ENCODE data around the gene RCBTB1. TPM values are rescaled to one million over a fixed set of nuclear protein-coding genes. Genes with fewer than 3 reads are reported as not detected.
A peak's percentile ranks its signal among the peaks of the same experiment; 100 is the strongest.

Gene RCBTB1
- total and polyA plus RNA-seq, 7 donors, result 4.2 to 20.7 (median 10.2) TPM

DNA sequence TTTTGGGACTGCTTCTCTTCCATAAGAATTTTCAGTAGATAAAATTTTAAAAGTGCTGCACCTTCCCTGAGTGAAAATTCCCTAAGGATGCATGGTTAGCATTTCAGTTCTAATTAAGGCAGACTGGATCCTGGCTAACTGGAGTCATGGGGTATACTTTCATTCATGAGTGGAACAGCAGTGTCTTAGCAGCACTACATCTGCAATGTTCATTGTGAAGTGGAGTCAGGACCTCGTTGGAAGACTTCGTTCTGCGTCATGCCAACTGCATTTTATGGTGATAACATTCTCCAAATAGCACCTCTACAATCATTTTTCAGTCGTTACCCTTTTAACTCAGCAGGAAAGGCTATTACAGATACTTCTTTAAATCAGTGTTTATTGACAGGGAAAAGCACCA is 64.1 kb downstream of the RCBTB1 start:
- Histone ChIP-seq H3K27me3 (no peaks in the 10 kb centered on the region), H3K36me3 (peaks cover 0 to 80% (median 3%) of the 10 kb centered on the region in 4 donors), H3K4me1 (peaks cover 0 to 12% (median 3%) of the 10 kb centered on the region in 4 donors), H3K27ac (peak overlapping the region in 1 of 4 donors; percentile 8), H3K9me3 (no peaks in the 10 kb centered on the region), H3K4me3 (no peak overlapping the region)
- WGBS, 2 donors, result 78 to 79% methylated on average over 4 of the region's 4 CpGs
- TF ChIP-seq POLR2AphosphoS5 (IDR thresholded peaks at IDR 0.05), result no peak
- TF ChIP-seq, protein P1, sequence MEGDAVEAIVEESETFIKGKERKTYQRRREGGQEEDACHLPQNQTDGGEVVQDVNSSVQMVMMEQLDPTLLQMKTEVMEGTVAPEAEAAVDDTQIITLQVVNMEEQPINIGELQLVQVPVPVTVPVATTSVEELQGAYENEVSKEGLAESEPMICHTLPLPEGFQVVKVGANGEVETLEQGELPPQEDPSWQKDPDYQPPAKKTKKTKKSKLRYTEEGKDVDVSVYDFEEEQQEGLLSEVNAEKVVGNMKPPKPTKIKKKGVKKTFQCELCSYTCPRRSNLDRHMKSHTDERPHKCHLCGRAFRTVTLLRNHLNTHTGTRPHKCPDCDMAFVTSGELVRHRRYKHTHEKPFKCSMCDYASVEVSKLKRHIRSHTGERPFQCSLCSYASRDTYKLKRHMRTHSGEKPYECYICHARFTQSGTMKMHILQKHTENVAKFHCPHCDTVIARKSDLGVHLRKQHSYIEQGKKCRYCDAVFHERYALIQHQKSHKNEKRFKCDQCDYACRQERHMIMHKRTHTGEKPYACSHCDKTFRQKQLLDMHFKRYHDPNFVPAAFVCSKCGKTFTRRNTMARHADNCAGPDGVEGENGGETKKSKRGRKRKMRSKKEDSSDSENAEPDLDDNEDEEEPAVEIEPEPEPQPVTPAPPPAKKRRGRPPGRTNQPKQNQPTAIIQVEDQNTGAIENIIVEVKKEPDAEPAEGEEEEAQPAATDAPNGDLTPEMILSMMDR (IDR thresholded peaks at IDR 0.05), result no peak
- TF ChIP-seq EP300 (IDR thresholded peaks at IDR 0.05), result no peak
- TF ChIP-seq POLR2A (IDR thresholded peaks at IDR 0.05), result no peak
- DNase-seq, result no peak
- intact Hi-C loops (cut with DNase I), result no loop called here

DNA sequence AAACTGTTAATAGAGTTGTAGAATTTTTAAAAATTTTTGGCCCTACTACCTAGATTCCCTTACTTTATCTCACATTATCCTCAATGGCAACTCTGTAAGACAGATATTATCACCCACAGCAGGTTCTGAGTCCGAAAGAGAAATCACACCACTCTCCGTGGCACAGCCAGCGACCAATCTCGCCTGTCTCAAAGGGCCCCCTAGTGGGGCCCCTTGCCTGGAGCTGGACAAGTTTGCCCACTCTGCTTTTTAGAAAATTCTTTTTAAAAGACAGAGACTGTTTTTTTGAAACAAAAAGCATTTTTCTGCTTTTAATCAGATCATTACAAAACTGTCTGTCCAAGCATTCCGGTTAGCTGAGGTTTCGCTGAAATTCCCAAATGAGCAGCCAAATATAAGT is 67.9 kb downstream of the RCBTB1 start:
- peaks cover 0 to 12% (median 3%) of the 10 kb centered on the region in 4 donors for H3K4me1 ChIP-seq
- no peaks in the 10 kb centered on the region for H3K27me3 ChIP-seq
- no peak overlapping the region for H3K27ac ChIP-seq
- WGBS, 2 donors, result 91 to 92% methylated on average over 6 of the region's 6 CpGs
- H3K4me3 ChIP-seq, result no peak overlapping the region
- peaks cover 0 to 85% (median 20%) of the 10 kb centered on the region in 4 donors for H3K36me3 ChIP-seq
- no peaks in the 10 kb centered on the region for H3K9me3 ChIP-seq
- no peak for TF ChIP-seq EP300 (IDR thresholded peaks at IDR 0.05)
- TF ChIP-seq POLR2A (IDR thresholded peaks at IDR 0.05), result no peak
- TF ChIP-seq POLR2AphosphoS5 (IDR thresholded peaks at IDR 0.05), result no peak
- TF ChIP-seq, protein P1 (IDR thresholded peaks at IDR 0.05), result no peak
- intact Hi-C loops (cut with DNase I), result no loop called here
- DNase-seq, result no peak

DNA sequence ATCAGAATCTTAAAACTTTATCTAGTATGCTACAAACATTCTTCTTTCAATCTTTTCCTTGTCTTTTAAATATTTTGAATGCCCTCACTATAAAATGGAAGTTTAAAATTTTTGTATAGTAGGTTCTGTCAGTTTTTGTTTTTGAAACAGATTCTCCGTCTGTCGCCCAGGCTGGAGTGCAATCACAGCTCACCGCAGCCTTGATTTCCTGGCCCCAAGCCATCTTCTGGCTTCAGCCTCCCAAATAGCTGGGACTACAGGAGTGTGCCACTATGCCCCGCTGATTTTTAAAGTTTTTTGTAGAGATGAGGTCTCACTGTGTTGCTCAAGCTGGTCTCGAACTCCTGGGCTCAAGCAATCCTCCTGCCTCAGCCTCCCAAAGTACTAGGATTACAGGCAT is 68.9 kb downstream of the RCBTB1 start:
- no peak overlapping the region for H3K27ac ChIP-seq
- H3K36me3 ChIP-seq, result peaks cover 0 to 75% (median 20%) of the 10 kb centered on the region in 4 donors
- 93 to 96% methylated on average over 5 of the region's 5 CpGs for WGBS, 2 donors

DNA sequence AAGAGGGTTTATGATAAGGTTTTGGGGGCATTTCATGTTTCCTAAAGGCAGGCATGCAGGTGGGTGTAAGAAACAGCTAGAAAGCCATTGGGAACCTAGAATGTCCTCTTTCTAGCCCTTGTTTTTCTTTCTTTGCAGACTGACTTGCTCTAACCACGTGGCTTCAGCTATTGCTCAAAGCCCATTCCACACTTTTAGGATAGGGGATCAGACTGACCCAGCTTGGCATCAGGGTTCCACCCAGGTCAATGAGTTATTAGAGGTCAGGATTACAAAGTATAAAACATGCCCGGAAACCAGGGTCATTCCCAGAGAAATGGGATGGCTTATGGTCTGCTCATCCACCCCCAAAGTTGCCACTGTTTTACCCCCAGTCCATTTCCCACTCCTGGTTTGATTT is 72.8 kb downstream of the RCBTB1 start:
- no peaks in the 10 kb centered on the region for H3K27me3 ChIP-seq
- TF ChIP-seq EP300 (IDR thresholded peaks at IDR 0.05), result no peak
- peaks cover 0 to 49% (median 17%) of the 10 kb centered on the region in 4 donors for H3K36me3 ChIP-seq
- no peak overlapping the region for H3K4me3 ChIP-seq
- H3K4me1 ChIP-seq, result no peaks in the 10 kb centered on the region
- no peak overlapping the region for H3K27ac ChIP-seq
- 82 to 90% methylated on average over 2 of the region's 2 CpGs for WGBS, 2 donors
- no peaks in the 10 kb centered on the region for H3K9me3 ChIP-seq
- intact Hi-C loops (cut with DNase I), result no loop called here
- no peak for DNase-seq

More for the DNA sequence above, 68.9 kb downstream of the RCBTB1 start:
- no peak overlapping the region for H3K4me3 ChIP-seq
- TF ChIP-seq EP300 (IDR thresholded peaks at IDR 0.05) (no peak), POLR2A (IDR thresholded peaks at IDR 0.05) (no peak), POLR2AphosphoS5 (IDR thresholded peaks at IDR 0.05) (no peak)
- TF ChIP-seq, protein P1 (IDR thresholded peaks at IDR 0.05), result no peak
- intact Hi-C loops (cut with DNase I), result no loop called here
- peaks cover 0 to 3% (median 0%) of the 10 kb centered on the region in 4 donors for H3K4me1 ChIP-seq
- H3K9me3 ChIP-seq, result no peaks in the 10 kb centered on the region
- no peaks in the 10 kb centered on the region for H3K27me3 ChIP-seq
- DNase-seq, result no peak

DNA sequence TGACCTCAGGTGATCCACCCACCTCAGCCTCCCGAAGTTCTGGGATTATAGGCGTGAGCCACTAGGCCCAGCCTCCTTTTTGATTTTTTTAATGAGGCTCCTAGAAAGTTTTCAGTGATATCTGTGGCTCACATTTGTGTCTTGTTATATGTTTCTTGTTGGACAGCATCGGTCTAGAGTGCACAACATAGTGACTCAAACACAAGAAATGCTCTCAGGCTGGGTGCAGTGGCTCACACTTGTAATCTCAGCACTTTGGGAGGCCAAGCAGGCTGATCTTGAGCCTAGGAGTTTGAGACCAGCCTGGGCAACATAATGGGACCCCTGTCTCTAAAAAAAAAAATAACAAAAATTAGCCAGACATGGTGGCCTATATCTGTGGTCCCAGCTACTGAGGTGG is 81.4 kb downstream of the RCBTB1 start:
- intact Hi-C loops (cut with DNase I), result no loop called here
- Histone ChIP-seq H3K4me1 (no peaks in the 10 kb centered on the region), H3K9me3 (no peaks in the 10 kb centered on the region), H3K27me3 (no peaks in the 10 kb centered on the region), H3K27ac (no peak overlapping the region), H3K36me3 (peaks cover 0 to 9% (median 0%) of the 10 kb centered on the region in 4 donors), H3K4me3 (no peak overlapping the region)
- 93 to 96% methylated on average over 3 of the region's 3 CpGs for WGBS, 2 donors
- DNase-seq, result no peak
- TF ChIP-seq, protein P1 (IDR thresholded peaks at IDR 0.05), result no peak
- TF ChIP-seq EP300 (IDR thresholded peaks at IDR 0.05), result no peak
- no peak for TF ChIP-seq POLR2A (IDR thresholded peaks at IDR 0.05)
- no peak for TF ChIP-seq POLR2AphosphoS5 (IDR thresholded peaks at IDR 0.05)
